Neural cell (in vitro differentiated cells): ENCODE measurements around the gene WASF1. TPM values are rescaled to one million over a fixed set of nuclear protein-coding genes. Genes with fewer than 3 reads are reported as not detected.

Experiments
- H2AFZ ChIP-seq: fragments of 200-600, 300-800 bp; sonication (generic), shearing (Covaris generic); 2 replicates; pipeline ENCODE4 v1.6.0; 2014; ENCODE audit warnings: low read depth, mild to moderate bottlenecking, antibody characterized with exemption, low read length, moderate library complexity
- H3F3A ChIP-seq: fragments of 200-600 bp; shearing (Covaris generic); 2 replicates; pipeline ENCODE4 v1.6.1; 2016; ENCODE audit warnings: mild to moderate bottlenecking, moderate library complexity, mixed read lengths, antibody characterized with exemption, low read length; ENCODE audit not compliant: insufficient read depth, poor library complexity, severe bottlenecking
- H3K27ac ChIP-seq: fragments of 200-600, 300-800 bp; sonication (generic), shearing (Covaris generic); 2 replicates; pipeline ENCODE4 v1.5.1; 2014; ENCODE audit warnings: mild to moderate bottlenecking, low read length, moderate library complexity
- H3K27me3 ChIP-seq: fragments of 300-800, 200-600 bp; sonication (generic), shearing (Covaris generic); 2 replicates; pipeline ENCODE4 v1.6.0; 2014; ENCODE audit warnings: mild to moderate bottlenecking, low read depth, low read length, moderate library complexity; ENCODE audit not compliant: insufficient read depth
- H3K36me3 ChIP-seq: fragments of 300-800, 200-600 bp; sonication (generic), shearing (Covaris generic); 2 replicates; pipeline ENCODE4 v1.5.1; 2014; ENCODE audit warnings: mild to moderate bottlenecking, antibody characterized with exemption, low read length, moderate library complexity; ENCODE audit not compliant: insufficient read depth
- H3K4me2 ChIP-seq: fragments of 300-800, 200-600 bp; sonication (generic), shearing (Covaris generic); 2 replicates; pipeline ENCODE4 v1.6.0; 2014; ENCODE audit warnings: mild to moderate bottlenecking, low read length
- H3K4me3 ChIP-seq: fragments of 300-800, 200-600 bp; sonication (generic), shearing (Covaris generic); 2 replicates; pipeline ENCODE4 v1.5.1; 2014; ENCODE audit warnings: mild to moderate bottlenecking, low read length, moderate library complexity
- H3K79me2 ChIP-seq: fragments of 200-600 bp; shearing (Covaris generic); replicated peaks from 2 replicates; pipeline ENCODE4 v1.6.0; 2014; ENCODE audit warnings: mild to moderate bottlenecking, low read length, moderate library complexity; ENCODE audit not compliant: insufficient read depth
- H3K9ac ChIP-seq: fragments of 300-800, 200-600 bp; sonication (generic), shearing (Covaris generic); 2 replicates; pipeline ENCODE4 v1.6.1; 2016; ENCODE audit warnings: mild to moderate bottlenecking, low read length, mixed read lengths
- H3K9me2 ChIP-seq: fragments of 200-600 bp; shearing (Covaris generic); 2 replicates; pipeline ENCODE4 v1.6.1; 2016; ENCODE audit warnings: mild to moderate bottlenecking, low read length, mixed read lengths; ENCODE audit not compliant: insufficient read depth
- H3K9me3 ChIP-seq: fragments of 200-600, 300-800 bp; sonication (generic), shearing (Covaris generic); 2 replicates; pipeline ENCODE4 v1.6.1; 2016; ENCODE audit warnings: mild to moderate bottlenecking, mixed run types, low read length, moderate library complexity, mixed read lengths
- H4K20me1 ChIP-seq: fragments of 200-600 bp; shearing (Covaris generic); 2 replicates; pipeline ENCODE4 v1.6.1; 2016; ENCODE audit warnings: mild to moderate bottlenecking, mixed run types; ENCODE audit not compliant: insufficient read depth
- CTCF ChIP-seq: fragments of 450-650 bp; IDR thresholded peaks from 2 replicates; pipeline ENCODE4 v1.5.1; 2014; ENCODE audit warnings: antibody characterized with exemption, mild to moderate bottlenecking, moderate library complexity; ENCODE audit not compliant: poor library complexity, severe bottlenecking
- EP300 ChIP-seq: fragments of 450-650 bp; conservative IDR thresholded peaks from 2 replicates; pipeline ENCODE4 v1.6.1; 2014; ENCODE audit warnings: antibody characterized with exemption, mild to moderate bottlenecking, moderate library complexity; ENCODE audit not compliant: poor library complexity, severe bottlenecking
- EZH2 ChIP-seq: fragments of 200-600, 300-800 bp; shearing (Covaris generic), sonication (generic); IDR thresholded peaks from 2 replicates; pipeline ENCODE4 v1.6.1; 2014; ENCODE audit warnings: antibody characterized with exemption, low read length, borderline replicate concordance, mild to moderate bottlenecking; ENCODE audit not compliant: insufficient read depth, poor library complexity, severe bottlenecking
- MXI1 ChIP-seq: fragments of 450-650 bp; conservative IDR thresholded peaks from 2 replicates; pipeline ENCODE4 v1.6.1; 2014; ENCODE audit warnings: antibody characterized with exemption, mild to moderate bottlenecking; ENCODE audit not compliant: poor library complexity, severe bottlenecking
- POLR2AphosphoS5 ChIP-seq: IDR thresholded peaks from 2 replicates; pipeline ENCODE4 v1.6.1; 2012
- RAD21 ChIP-seq: fragments of 450-650 bp; conservative IDR thresholded peaks from 2 replicates; pipeline ENCODE4 v1.6.1; 2014; ENCODE audit warnings: antibody characterized with exemption, mild to moderate bottlenecking, moderate library complexity
- SMC3 ChIP-seq: fragments of 450-650 bp; conservative IDR thresholded peaks from 2 replicates; pipeline ENCODE4 v1.6.1; 2014; ENCODE audit warnings: antibody characterized with exemption, mild to moderate bottlenecking, moderate library complexity; ENCODE audit not compliant: poor library complexity
- TAF1 ChIP-seq: IDR thresholded peaks from 2 replicates; pipeline ENCODE4 v1.6.1; 2012; ENCODE audit warnings: low read depth
- polyA plus RNA-seq: library from polyadenylated mRNA; depleted of rRNA; stranded (reverse); fragments of >200 nt; gene quantifications from 2 replicates; pipeline ENCODE4 v1.2.3, GENCODE V29; 2014
- TF ChIP-seq, protein P1 (sequence below): IDR thresholded peaks from 2 replicates; pipeline ENCODE4 v1.6.1; 2012; ENCODE audit warnings: borderline replicate concordance

Gene WASF1
- polyA plus RNA-seq, 1 donor from 2014 or later = 89.7 TPM

GRCh38 chr6:110196874-110197273 is 17.4 kb upstream of the WASF1 start:
- H3K27me3 ChIP-seq = no peaks in the 10 kb centered on the region
- no peak for TF ChIP-seq EP300
- TF ChIP-seq POLR2AphosphoS5 = no peak
- no peak for TF ChIP-seq SMC3
- no peak for TF ChIP-seq EZH2
- no peak for TF ChIP-seq CTCF
- no peak for TF ChIP-seq RAD21
- TF ChIP-seq, protein P1, sequence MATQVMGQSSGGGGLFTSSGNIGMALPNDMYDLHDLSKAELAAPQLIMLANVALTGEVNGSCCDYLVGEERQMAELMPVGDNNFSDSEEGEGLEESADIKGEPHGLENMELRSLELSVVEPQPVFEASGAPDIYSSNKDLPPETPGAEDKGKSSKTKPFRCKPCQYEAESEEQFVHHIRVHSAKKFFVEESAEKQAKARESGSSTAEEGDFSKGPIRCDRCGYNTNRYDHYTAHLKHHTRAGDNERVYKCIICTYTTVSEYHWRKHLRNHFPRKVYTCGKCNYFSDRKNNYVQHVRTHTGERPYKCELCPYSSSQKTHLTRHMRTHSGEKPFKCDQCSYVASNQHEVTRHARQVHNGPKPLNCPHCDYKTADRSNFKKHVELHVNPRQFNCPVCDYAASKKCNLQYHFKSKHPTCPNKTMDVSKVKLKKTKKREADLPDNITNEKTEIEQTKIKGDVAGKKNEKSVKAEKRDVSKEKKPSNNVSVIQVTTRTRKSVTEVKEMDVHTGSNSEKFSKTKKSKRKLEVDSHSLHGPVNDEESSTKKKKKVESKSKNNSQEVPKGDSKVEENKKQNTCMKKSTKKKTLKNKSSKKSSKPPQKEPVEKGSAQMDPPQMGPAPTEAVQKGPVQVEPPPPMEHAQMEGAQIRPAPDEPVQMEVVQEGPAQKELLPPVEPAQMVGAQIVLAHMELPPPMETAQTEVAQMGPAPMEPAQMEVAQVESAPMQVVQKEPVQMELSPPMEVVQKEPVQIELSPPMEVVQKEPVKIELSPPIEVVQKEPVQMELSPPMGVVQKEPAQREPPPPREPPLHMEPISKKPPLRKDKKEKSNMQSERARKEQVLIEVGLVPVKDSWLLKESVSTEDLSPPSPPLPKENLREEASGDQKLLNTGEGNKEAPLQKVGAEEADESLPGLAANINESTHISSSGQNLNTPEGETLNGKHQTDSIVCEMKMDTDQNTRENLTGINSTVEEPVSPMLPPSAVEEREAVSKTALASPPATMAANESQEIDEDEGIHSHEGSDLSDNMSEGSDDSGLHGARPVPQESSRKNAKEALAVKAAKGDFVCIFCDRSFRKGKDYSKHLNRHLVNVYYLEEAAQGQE = no peak
- no peak for TF ChIP-seq MXI1
- no peak for TF ChIP-seq TAF1
- no peaks in the 10 kb centered on the region for H3K9me2 ChIP-seq
- H3F3A ChIP-seq = no peaks in the 10 kb centered on the region
- no peak overlapping the region for H3K9ac ChIP-seq
- no peaks in the 10 kb centered on the region for H3K9me3 ChIP-seq
- H3K27ac ChIP-seq = no peak overlapping the region
- H3K79me2 ChIP-seq = peaks cover 12% of the 10 kb centered on the region
- H3K4me3 ChIP-seq = no peak overlapping the region
- H3K36me3 ChIP-seq = no peaks in the 10 kb centered on the region
- no peak overlapping the region for H2AFZ ChIP-seq
- no peak overlapping the region for H3K4me2 ChIP-seq
- H4K20me1 ChIP-seq = no peaks in the 10 kb centered on the region

- no peak overlapping the region for H3K4me3 ChIP-seq
- H3K9ac ChIP-seq = no peak overlapping the region
- no peaks in the 10 kb centered on the region for H3K36me3 ChIP-seq
- H3K9me3 ChIP-seq = no peaks in the 10 kb centered on the region
- no peaks in the 10 kb centered on the region for H3F3A ChIP-seq
- H3K9me2 ChIP-seq = no peaks in the 10 kb centered on the region
- H3K27me3 ChIP-seq = no peaks in the 10 kb centered on the region
- H3K27ac ChIP-seq = no peak overlapping the region
- H3K79me2 ChIP-seq = peaks cover 18% of the 10 kb centered on the region
- TF ChIP-seq, protein P1 = no peak
- TF ChIP-seq TAF1 = no peak
- no peak for TF ChIP-seq POLR2AphosphoS5
- TF ChIP-seq SMC3 = no peak
- TF ChIP-seq CTCF = no peak
- no peak for TF ChIP-seq EZH2
- no peak for TF ChIP-seq EP300
- TF ChIP-seq MXI1 = no peak
- no peak for TF ChIP-seq RAD21
- no peak overlapping the region for H3K4me2 ChIP-seq
- no peak overlapping the region for H2AFZ ChIP-seq
- H4K20me1 ChIP-seq = no peaks in the 10 kb centered on the region
Observed at GRCh38 chr6:110195639-110196038, 16.2 kb upstream of the WASF1 start.
